CD4-positive, alpha-beta T cell treated with Interleukin-4 for 1 hour (primary cell): ENCODE results near the gene DPH1.

Experiments used
- DNase-seq, 2 donors: peaks; one replicate each; pipeline ENCODE4 v3.0.0-alpha.2; 2020 to 2022

Gene DPH1

GRCh38 chr17:2063261-2064146 lies 33.6 kb downstream of the DPH1 start:
- DNase-seq: no peak

- no peak for DNase-seq
These were observed 34.2 kb downstream of the DPH1 start for GRCh38 chr17:2064147-2064489.

- no peak for DNase-seq
These were observed 34.6 kb downstream of the DPH1 start for GRCh38 chr17:2064520-2064971.

- peak; percentile 41 to 48 for DNase-seq
These were observed 35.2 kb downstream of the DPH1 start for GRCh38 chr17:2064980-2065785.

GRCh38 chr17:2065949-2066400 lies 36.0 kb downstream of the DPH1 start:
- no peak for DNase-seq

GRCh38 chr17:2067048-2067561 lies 37.2 kb downstream of the DPH1 start:
- no peak for DNase-seq

GRCh38 chr17:2067608-2068024 lies 37.7 kb downstream of the DPH1 start:
- no peak for DNase-seq

- no peak for DNase-seq
These were observed 38.1 kb downstream of the DPH1 start for GRCh38 chr17:2068031-2068518.

GRCh38 chr17:2068519-2069051 lies 38.6 kb downstream of the DPH1 start:
- no peak for DNase-seq

GRCh38 chr17:2070241-2071023 lies 40.5 kb downstream of the DPH1 start:
- no peak for DNase-seq

- no peak for DNase-seq
These were observed 41.1 kb downstream of the DPH1 start for GRCh38 chr17:2071024-2071385.

- DNase-seq: peak in 1 of 2 donors; percentile 42
These were observed 41.7 kb downstream of the DPH1 start for GRCh38 chr17:2071455-2072281.

- DNase-seq: no peak
These were observed 45.0 kb downstream of the DPH1 start for GRCh38 chr17:2074919-2075318.

- DNase-seq: no peak
These were observed 45.6 kb downstream of the DPH1 start for GRCh38 chr17:2075336-2076086.

GRCh38 chr17:2076087-2076984 lies 46.4 kb downstream of the DPH1 start:
- no peak for DNase-seq

GRCh38 chr17:2077040-2077439 lies 47.1 kb downstream of the DPH1 start:
- no peak for DNase-seq

GRCh38 chr17:2081564-2081963 lies 51.6 kb downstream of the DPH1 start:
- no peak for DNase-seq

- DNase-seq: no peak
These were observed 52.2 kb downstream of the DPH1 start for GRCh38 chr17:2082003-2082781.

- peak; percentile 29 to 63 for DNase-seq
These were observed 53.7 kb downstream of the DPH1 start for GRCh38 chr17:2083613-2084035.
